SK-N-SH (cell line): Measurements from ENCODE around the gene AMER1. TPM values are rescaled to one million over a fixed set of nuclear protein-coding genes. Genes with fewer than 3 reads are reported as not detected.
A peak's percentile ranks its signal among the peaks of the same experiment; 100 is the strongest.

Source experiments
- CTCF ChIA-PET: fragments of 300-600, 350-600 bp; formaldehyde crosslinking; extraction: SDS; loops from one replicate; lab custom pipeline; 2021; lab: Yijun Ruan, JAX
- POLR2A ChIA-PET: fragments of 350-600 bp; sonication (Branson Sonifier 250); formaldehyde crosslinking; extraction: SDS; loops from one replicate; lab custom pipeline; 2020; ENCODE audit warnings: antibody characterized with exemption, inconsistent platforms; lab: Yijun Ruan, JAX
- DNase-seq: peaks from one replicate; pipeline ENCODE4 v3.0.0; 2012
- H2AFZ ChIP-seq: fragments of 200-600 bp; sonication (generic); 2 replicates; pipeline ENCODE4 v1.8.1; 2016; ENCODE audit warnings: antibody characterized with exemption, mild to moderate bottlenecking, low read depth
- H3F3A ChIP-seq: fragments of 200-600 bp; sonication (generic); replicated peaks from 2 replicates; pipeline ENCODE3; 2016; ENCODE audit warnings: antibody characterized with exemption, mild to moderate bottlenecking; ENCODE audit not compliant: insufficient read depth
- H3K27ac ChIP-seq, 2 experiments: fragments of 200-500 bp in 1 of 2; fragments of 200-600 bp in 1 of 2; sonication (Bioruptor generic) in 1 of 2; sonication (generic), shearing (Covaris generic) in 1 of 2; 2 replicates each; pipeline versions ENCODE4 v1.5.1 to v1.6.1; 2014 to 2016; ENCODE audit warnings: low read depth in 2 of 2, inconsistent platforms in 1 of 2, low read length in 1 of 2, mild to moderate bottlenecking in 1 of 2, mixed read lengths in 1 of 2
- H3K27me3 ChIP-seq: fragments of 200-600 bp; sonication (generic), shearing (Covaris generic); 2 replicates; pipeline ENCODE4 v1.6.1; 2016; ENCODE audit warnings: mixed run types; ENCODE audit not compliant: insufficient read depth
- H3K36me3 ChIP-seq, 2 experiments: fragments of 200-500 bp in 1 of 2; fragments of 200-600 bp in 1 of 2; sonication (Bioruptor generic) in 1 of 2; sonication (generic) in 1 of 2; replicated peaks in 1 of 2; 2 replicates each; pipeline versions ENCODE3 to v1.5.1; 2014 to 2016; ENCODE audit warnings: low read length in 1 of 2, mild to moderate bottlenecking in 1 of 2; ENCODE audit not compliant: insufficient read depth in 2 of 2, control insufficient read depth in 1 of 2
- H3K4me1 ChIP-seq, 2 experiments: fragments of 200-500 bp in 1 of 2; fragments of 200-600 bp in 1 of 2; sonication (Bioruptor generic) in 1 of 2; sonication (generic), shearing (Covaris generic) in 1 of 2; 2 replicates each; pipeline versions ENCODE4 v1.5.1 to v1.6.1; 2014 to 2016; ENCODE audit warnings: low read depth in 1 of 2, low read length in 1 of 2, mixed run types in 1 of 2; ENCODE audit not compliant: insufficient read depth in 2 of 2, control insufficient read depth in 1 of 2
- H3K4me2 ChIP-seq: fragments of 200-600 bp; sonication (generic), shearing (Covaris generic); 2 replicates; pipeline ENCODE4 v1.6.1; 2017; ENCODE audit warnings: mixed run types
- H3K4me3 ChIP-seq, 2 experiments: fragments of 200-500 bp in 1 of 2; fragments of 200-600 bp in 1 of 2; sonication (Bioruptor generic) in 1 of 2; sonication (generic), shearing (Covaris generic) in 1 of 2; 2 replicates each; pipeline versions ENCODE4 v1.5.1 to v1.8.1; 2014 to 2016; ENCODE audit warnings: low read depth in 2 of 2, inconsistent platforms in 1 of 2, low read length in 1 of 2, mild to moderate bottlenecking in 1 of 2, mixed read lengths in 1 of 2, moderate library complexity in 1 of 2
- H3K79me2 ChIP-seq: fragments of 200-600 bp; sonication (generic); 2 replicates; pipeline ENCODE4 v1.8.1; 2017; ENCODE audit warnings: mild to moderate bottlenecking; ENCODE audit not compliant: insufficient read depth
- H3K9ac ChIP-seq: fragments of 200-600 bp; sonication (generic); 2 replicates; pipeline ENCODE4 v1.6.1; 2017; ENCODE audit warnings: mixed run types
- H3K9me2 ChIP-seq: fragments of 200-600 bp; sonication (generic); 2 replicates; pipeline ENCODE4 v1.6.1; 2017; ENCODE audit warnings: mixed run types
- H3K9me3 ChIP-seq: fragments of 200-600 bp; sonication (generic); 2 replicates; pipeline ENCODE4 v1.6.1; 2017; ENCODE audit warnings: mixed run types, mild to moderate bottlenecking, moderate library complexity
- H4K20me1 ChIP-seq: fragments of 200-600 bp; sonication (generic); 2 replicates; pipeline ENCODE4 v1.6.1; 2017; ENCODE audit warnings: mild to moderate bottlenecking, mixed run types; ENCODE audit not compliant: insufficient read depth
- CTCF ChIP-seq: fragments of 200-600 bp; sonication (generic); IDR thresholded peaks from 2 replicates; pipeline ENCODE4 v1.6.1; 2017; ENCODE audit warnings: antibody characterized with exemption, mild to moderate bottlenecking, moderate library complexity
- ELF1 ChIP-seq: IDR thresholded peaks from 2 replicates; pipeline ENCODE4 v1.4.0; 2012
- EZH2phosphoT487 ChIP-seq: fragments of 200-600 bp; sonication (generic); IDR thresholded peaks from 2 replicates; pipeline ENCODE4 v1.6.1; 2017; ENCODE audit warnings: low read depth, mixed run types, mild to moderate bottlenecking, antibody characterized with exemption, moderate library complexity, borderline replicate concordance
- FOXM1 ChIP-seq: IDR thresholded peaks from 2 replicates; pipeline ENCODE4 v1.4.0; 2012; ENCODE audit warnings: low read depth, mild to moderate bottlenecking
- MAX ChIP-seq: IDR thresholded peaks from 2 replicates; pipeline ENCODE4 v1.4.0; 2012; ENCODE audit warnings: low read depth
- MXI1 ChIP-seq: IDR thresholded peaks from 2 replicates; pipeline ENCODE4 v1.6.1; 2012; ENCODE audit warnings: mild to moderate bottlenecking, low read depth, low read length, improper control_type of control experiment
- NFIC ChIP-seq: IDR thresholded peaks from 2 replicates; pipeline ENCODE4 v1.4.0; 2012; ENCODE audit warnings: borderline replicate concordance
- PBX3 ChIP-seq: IDR thresholded peaks from 2 replicates; pipeline ENCODE4; 2012
- RFX5 ChIP-seq: IDR thresholded peaks from 2 replicates; pipeline ENCODE4 v1.6.1; 2012; ENCODE audit warnings: mild to moderate bottlenecking, improper control_type of control experiment, low read length
- RXRA ChIP-seq: IDR thresholded peaks from 2 replicates; pipeline ENCODE4 v1.4.0; 2012; ENCODE audit warnings: low read depth, mild to moderate bottlenecking, borderline replicate concordance
- SIN3A ChIP-seq: IDR thresholded peaks from 2 replicates; pipeline ENCODE4 v1.6.1; 2012; ENCODE audit warnings: low read depth, mild to moderate bottlenecking, low read length, moderate library complexity, borderline replicate concordance
- SMC3 ChIP-seq: IDR thresholded peaks from 2 replicates; pipeline ENCODE4 v1.6.1; 2012; ENCODE audit warnings: low read depth, low read length, improper control_type of control experiment
- USF2 ChIP-seq: fragments of 150-350 bp; IDR thresholded peaks from 2 replicates; pipeline ENCODE4 v1.6.1; 2017; ENCODE audit warnings: antibody characterized with exemption, low read length, low read depth, borderline replicate concordance
- WGBS: methylation state at CpG from one replicate; pipeline ENCODE4 v1.1.6; 2017; ENCODE audit warnings: low lambda C conversion rate; 5-methylcytosine and 5-hydroxymethylcytosine counted together
- polyA plus RNA-seq, 3 experiments: library from polyadenylated mRNA; depleted of rRNA; stranded (reverse); fragments of >200 nt; gene quantifications; 2 replicates each; pipeline ENCODE4 v1.2.3, GENCODE V29; 2012

AMER1 gene
- polyA plus RNA-seq, 1 of the 3 experiments (the other 2 are of a cell fraction), result 0.67 TPM

- TF ChIP-seq EZH2phosphoT487, result no peak
Observed at GRCh38 chrX:64205735-64206501, 410 bp upstream of the AMER1 start (continued).

GRCh38 chrX:64204701-64205440 lies 637 bp downstream of the AMER1 start:
- Histone ChIP-seq H3K9me2 (no peaks in the 10 kb centered on the region), H4K20me1 (0 out of 2 replicates have a peak, but pooled peaks cover 5% of the 10 kb centered on the region), H3K9me3 (no peaks in the 10 kb centered on the region), H3K36me3 (no peaks in the 10 kb centered on the region), H3K9ac (peak overlapping the region; percentile 71; the same call in 1 of the 2 replicates), H3K27ac (peak overlapping the region; percentile 78 to 79; a peak in 3 of 4 replicates), H3K4me3 (peak overlapping the region; percentile 66 to 75), H2AFZ (peak overlapping the region; percentile 85; the same call in 1 of the 2 replicates), H3K4me1 (peaks cover 4 to 27% of the 10 kb centered on the region in 2 experiments; a peak in 1 of 4 replicates), H3K27me3 (no peaks in the 10 kb centered on the region), H3F3A (peaks cover 7% of the 10 kb centered on the region), H3K79me2 (no peaks in the 10 kb centered on the region), H3K4me2 (peak overlapping the region; percentile 95)
- DNase-seq, result peak; percentile 75
- ChIA-PET CTCF (interaction anchor here (1.1 to 1.5 kb wide), 4 partner anchors 9 to 91 kb away, joined by 3 to 6 read pairs (median 3); no protein-coding TSS in a partner anchor), POLR2A (no interaction called here)
- no peak for TF ChIP-seq RFX5
- TF ChIP-seq MAX, result 0 out of 2 replicates have a peak, but pooled peaks have one; percentile 18
- WGBS, result 3% methylated on average over 16 of the region's 46 CpGs

- Histone ChIP-seq H3F3A (peaks cover 7% of the 10 kb centered on the region), H3K27ac (peak overlapping the region; percentile 40 to 79; a peak in 2 of 4 replicates), H4K20me1 (peaks cover 5% of the 10 kb centered on the region; the same call in 1 of the 2 replicates), H3K27me3 (no peaks in the 10 kb centered on the region), H3K4me1 (peaks cover 4 to 27% of the 10 kb centered on the region in 2 experiments; a peak in 1 of 4 replicates), H2AFZ (peak overlapping the region; percentile 77; the same call in 1 of the 2 replicates), H3K4me2 (peak overlapping the region; percentile 95), H3K9me2 (no peaks in the 10 kb centered on the region), H3K9me3 (no peaks in the 10 kb centered on the region), H3K4me3 (peak overlapping the region; percentile 66 to 75), H3K79me2 (no peaks in the 10 kb centered on the region), H3K9ac (peak overlapping the region; percentile 67; the same call in 1 of the 2 replicates), H3K36me3 (no peaks in the 10 kb centered on the region)
- WGBS, result 20% methylated on average over 7 of the region's 23 CpGs
- DNase-seq, result peak; percentile 60
- POLR2A ChIA-PET, result no interaction called here
- CTCF ChIA-PET, result interaction anchor here (1.2 to 1.3 kb wide), 2 partner anchors 8 to 13 kb away, joined by 3 to 6 read pairs; no protein-coding TSS in a partner anchor
- no peak for TF ChIP-seq PBX3
- TF ChIP-seq CTCF, result no peak
- TF ChIP-seq FOXM1, result no peak
- no peak for TF ChIP-seq ELF1
- TF ChIP-seq SIN3A, result no peak
- TF ChIP-seq NFIC, result no peak
- TF ChIP-seq USF2, result no peak
- TF ChIP-seq MXI1, result no peak; the same call in 1 of the 2 replicates
- no peak for TF ChIP-seq SMC3
- no peak for TF ChIP-seq RFX5
- no peak for TF ChIP-seq RXRA
- TF ChIP-seq, all 33 proteins: peak for 0
Observed at GRCh38 chrX:64204252-64204651, 1.3 kb downstream of the AMER1 start.
